Thoracic aorta (tissue), 2 donors: ENCODE measurements around the gene OR4C46. TPM values are rescaled to one million over a fixed set of nuclear protein-coding genes. Genes with fewer than 3 reads are reported as not detected.
"Not testable (repeated sequence)": the region's sequence is repeated elsewhere in the genome, so short reads cannot be mapped to it uniquely, and the experiment has no call there.

ENCODE experiments used
- ATAC-seq: fragments of 150-250 bp; one replicate; pipeline ENCODE4 v1.8.0; 2017; ENCODE audit warnings: low read depth; ENCODE audit not compliant: insufficient number of reproducible peaks, low FRiP score
- DNase-seq: peaks from one replicate; pipeline ENCODE4 v3.0.0-alpha.2; 2020; ENCODE audit warnings: low spot score
- H3K27ac ChIP-seq, 2 donors: fragments of 200-600 bp; sonication (generic); 1 replicate in 1 of 2; 2 replicates in 1 of 2; pipeline ENCODE4 v1.5.1; 2016; ENCODE audit warnings: mild to moderate bottlenecking in 2 of 2, moderate library complexity in 2 of 2
- H3K27me3 ChIP-seq: fragments of 200-600 bp; sonication (generic); replicated peaks from 2 replicates; pipeline ENCODE4 v1.6.0; 2016; ENCODE audit warnings: mild to moderate bottlenecking; ENCODE audit not compliant: insufficient read depth
- H3K36me3 ChIP-seq: fragments of 200-600 bp; sonication (generic); one replicate; pipeline ENCODE4 v1.5.1; 2016
- H3K4me1 ChIP-seq, 2 donors: fragments of 200-600 bp; sonication (generic); 1 replicate in 1 of 2; 2 replicates in 1 of 2; pipeline versions ENCODE4 v1.5.1 to v1.6.0; 2016; ENCODE audit warnings: low read depth in 2 of 2, mild to moderate bottlenecking in 1 of 2; ENCODE audit not compliant: control insufficient read depth in 1 of 2
- H3K4me3 ChIP-seq: fragments of 200-600 bp; sonication (generic); 2 replicates; pipeline ENCODE4 v1.5.1; 2016; ENCODE audit warnings: mild to moderate bottlenecking
- H3K9me3 ChIP-seq: fragments of 200-600 bp; sonication (generic); 2 replicates; pipeline ENCODE4 v1.5.1; 2016
- total RNA-seq, 2 donors: library from RNA; depleted of rRNA; stranded (reverse); fragments of >200 nt; gene quantifications; one replicate each; pipeline versions ENCODE4 v1.1.0 to v1.2.3, GENCODE V29; 2016
- TF ChIP-seq, protein P1 (sequence below): fragments of 200-600 bp; sonication (generic); IDR thresholded peaks from one replicate; pipeline ENCODE4 v1.5.1; 2019; ENCODE audit warnings: antibody characterized with exemption

OR4C46 gene
- total RNA-seq = not detected

DNA sequence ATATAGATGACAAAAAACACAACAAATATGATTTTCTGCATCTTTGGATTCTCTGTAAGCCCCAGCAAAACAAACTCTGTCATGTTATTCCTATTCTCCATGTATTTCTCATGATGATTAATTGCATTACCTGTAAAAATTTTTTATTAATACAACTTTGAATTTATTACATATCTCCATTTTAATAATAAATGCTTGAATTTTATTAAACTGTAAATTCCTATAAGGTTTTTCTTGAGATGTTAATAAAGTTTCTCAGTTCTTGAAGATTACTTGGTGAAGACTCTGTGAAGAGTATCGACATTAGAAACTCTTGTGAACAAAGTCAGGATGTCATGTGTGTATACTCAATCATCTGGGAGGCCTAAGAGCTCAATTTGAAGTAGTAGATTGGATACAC lies at the start of gene OR4C46:
OR4C46 (minus strand) TSS at position 101 of the 400 bp plus-strand sequence; CDS start at position 101, 0 bp downstream.
- Histone ChIP-seq H3K4me3 (no peak within 1 kb of the TSS), H3K36me3 (no peaks in the 10 kb centered on the region), H3K27ac (no peak within 1 kb of the TSS), H3K4me1 (no peaks in the 10 kb centered on the region), H3K27me3 (no peaks in the 10 kb centered on the region), H3K9me3 (no peaks in the 10 kb centered on the region)
- DNase-seq = no peak
- TF ChIP-seq, protein P1, sequence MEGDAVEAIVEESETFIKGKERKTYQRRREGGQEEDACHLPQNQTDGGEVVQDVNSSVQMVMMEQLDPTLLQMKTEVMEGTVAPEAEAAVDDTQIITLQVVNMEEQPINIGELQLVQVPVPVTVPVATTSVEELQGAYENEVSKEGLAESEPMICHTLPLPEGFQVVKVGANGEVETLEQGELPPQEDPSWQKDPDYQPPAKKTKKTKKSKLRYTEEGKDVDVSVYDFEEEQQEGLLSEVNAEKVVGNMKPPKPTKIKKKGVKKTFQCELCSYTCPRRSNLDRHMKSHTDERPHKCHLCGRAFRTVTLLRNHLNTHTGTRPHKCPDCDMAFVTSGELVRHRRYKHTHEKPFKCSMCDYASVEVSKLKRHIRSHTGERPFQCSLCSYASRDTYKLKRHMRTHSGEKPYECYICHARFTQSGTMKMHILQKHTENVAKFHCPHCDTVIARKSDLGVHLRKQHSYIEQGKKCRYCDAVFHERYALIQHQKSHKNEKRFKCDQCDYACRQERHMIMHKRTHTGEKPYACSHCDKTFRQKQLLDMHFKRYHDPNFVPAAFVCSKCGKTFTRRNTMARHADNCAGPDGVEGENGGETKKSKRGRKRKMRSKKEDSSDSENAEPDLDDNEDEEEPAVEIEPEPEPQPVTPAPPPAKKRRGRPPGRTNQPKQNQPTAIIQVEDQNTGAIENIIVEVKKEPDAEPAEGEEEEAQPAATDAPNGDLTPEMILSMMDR = no peak
- ATAC-seq = no peak

DNA sequence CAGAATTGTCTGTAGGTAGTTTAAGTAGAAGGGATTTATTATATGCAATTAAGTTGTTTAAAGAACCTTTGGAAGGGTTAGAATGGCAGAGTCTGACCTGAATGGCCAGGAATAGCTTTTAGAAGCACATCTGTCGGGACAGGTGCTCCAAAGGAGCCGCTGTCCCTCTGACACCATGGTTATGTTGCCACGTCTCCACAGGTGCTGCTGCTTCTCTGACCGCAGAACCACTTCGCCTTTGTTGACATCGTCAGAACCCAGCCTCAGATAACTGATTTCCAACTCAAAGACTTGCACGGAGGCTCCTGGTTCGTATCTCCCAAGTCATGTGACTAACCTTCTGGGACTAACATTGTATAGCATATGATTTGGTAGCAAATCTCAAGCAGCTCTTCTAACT lies 41.8 kb upstream of the OR4C46 start:
- H3K9me3 ChIP-seq, H3K27me3 ChIP-seq, H3K4me1 ChIP-seq, H3K4me3 ChIP-seq, H3K36me3 ChIP-seq, DNase-seq, ATAC-seq, H3K27ac ChIP-seq: not testable (repeated sequence)

DNA sequence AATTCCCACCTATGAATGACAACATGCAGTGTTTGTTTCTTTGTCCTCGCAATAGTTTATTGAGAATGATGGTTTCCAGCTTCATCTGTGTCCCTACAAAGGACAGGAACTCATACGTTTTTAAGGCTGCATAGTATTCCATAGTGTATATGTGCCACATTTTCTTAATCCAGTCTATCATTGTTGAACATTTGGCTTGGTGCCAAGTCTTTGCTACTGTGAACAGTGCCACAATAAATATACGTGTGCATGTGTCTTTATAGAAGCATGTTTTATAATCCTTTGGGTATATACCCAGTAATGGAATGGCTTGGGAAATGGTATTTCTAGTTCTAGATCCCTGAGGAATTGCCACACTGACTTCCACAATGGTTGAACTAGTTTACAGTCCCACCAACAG lies 42.4 kb downstream of the OR4C46 start:
- not testable (repeated sequence) for H3K4me1 ChIP-seq, ATAC-seq, DNase-seq, H3K4me3 ChIP-seq, H3K27me3 ChIP-seq, H3K36me3 ChIP-seq, H3K27ac ChIP-seq
- H3K9me3 ChIP-seq = peaks cover 19% of the 10 kb centered on the region

DNA sequence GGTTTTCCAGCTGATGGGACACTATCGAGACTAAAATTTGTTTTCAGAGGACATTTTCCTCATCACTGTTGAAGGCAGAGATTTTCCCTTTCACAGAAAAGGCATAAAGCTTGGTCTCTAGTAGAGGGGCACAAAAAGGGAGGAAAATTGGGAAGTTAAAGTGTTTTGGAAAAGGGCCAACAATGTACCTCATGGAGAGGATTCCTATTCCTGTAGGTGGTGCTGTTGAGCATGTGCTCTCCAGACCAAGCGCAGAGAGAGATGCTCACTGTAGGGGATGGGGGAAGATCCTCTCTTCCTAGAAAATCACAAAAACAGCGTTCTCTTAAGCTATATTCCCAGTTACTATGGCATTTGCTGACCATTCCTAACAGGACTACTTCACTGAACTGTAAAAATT lies 44.9 kb downstream of the OR4C46 start:
- H3K9me3 ChIP-seq = peaks cover 19% of the 10 kb centered on the region
- ATAC-seq (no peak), DNase-seq (no peak)
- H3K27ac ChIP-seq = no peak overlapping the region
- no peak overlapping the region for H3K4me3 ChIP-seq
- H3K36me3 ChIP-seq = no peaks in the 10 kb centered on the region
- H3K27me3 ChIP-seq = no peaks in the 10 kb centered on the region
- H3K4me1 ChIP-seq = no peaks in the 10 kb centered on the region
- TF ChIP-seq, protein P1 = no peak

DNA sequence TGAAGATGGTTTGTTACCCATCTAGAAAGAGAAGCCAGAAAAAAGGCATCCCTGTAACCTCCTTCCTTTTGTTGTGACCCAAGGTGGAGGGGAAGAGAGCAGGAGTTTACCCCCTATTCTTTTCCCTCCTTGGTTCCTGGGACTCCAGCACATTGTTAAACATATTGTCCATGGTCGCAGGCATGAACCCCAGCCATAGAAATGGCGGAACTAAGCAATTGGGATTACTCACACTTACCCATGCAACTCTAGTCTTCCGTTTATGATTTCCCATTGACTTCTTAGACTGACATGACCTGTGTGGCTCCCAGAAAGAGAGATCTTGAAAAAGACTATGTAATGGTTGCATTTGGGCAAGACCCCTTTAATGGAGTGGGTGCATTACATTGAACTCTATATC lies 45.4 kb downstream of the OR4C46 start:
- DNase-seq (no peak), ATAC-seq (no peak)
- TF ChIP-seq, protein P1 = no peak
- no peaks in the 10 kb centered on the region for H3K27me3 ChIP-seq
- no peaks in the 10 kb centered on the region for H3K4me1 ChIP-seq
- no peak overlapping the region for H3K27ac ChIP-seq
- H3K9me3 ChIP-seq = peaks cover 19% of the 10 kb centered on the region
- H3K4me3 ChIP-seq = no peak overlapping the region
- H3K36me3 ChIP-seq = no peaks in the 10 kb centered on the region

Other genes starting within 250 kb of the OR4C46 start
- not detected for gene OR4A5, start 102.8 kb upstream of the OR4C46 start, total RNA-seq